ENCODE data around the gene NOA1.

The NOA1 gene

DNA sequence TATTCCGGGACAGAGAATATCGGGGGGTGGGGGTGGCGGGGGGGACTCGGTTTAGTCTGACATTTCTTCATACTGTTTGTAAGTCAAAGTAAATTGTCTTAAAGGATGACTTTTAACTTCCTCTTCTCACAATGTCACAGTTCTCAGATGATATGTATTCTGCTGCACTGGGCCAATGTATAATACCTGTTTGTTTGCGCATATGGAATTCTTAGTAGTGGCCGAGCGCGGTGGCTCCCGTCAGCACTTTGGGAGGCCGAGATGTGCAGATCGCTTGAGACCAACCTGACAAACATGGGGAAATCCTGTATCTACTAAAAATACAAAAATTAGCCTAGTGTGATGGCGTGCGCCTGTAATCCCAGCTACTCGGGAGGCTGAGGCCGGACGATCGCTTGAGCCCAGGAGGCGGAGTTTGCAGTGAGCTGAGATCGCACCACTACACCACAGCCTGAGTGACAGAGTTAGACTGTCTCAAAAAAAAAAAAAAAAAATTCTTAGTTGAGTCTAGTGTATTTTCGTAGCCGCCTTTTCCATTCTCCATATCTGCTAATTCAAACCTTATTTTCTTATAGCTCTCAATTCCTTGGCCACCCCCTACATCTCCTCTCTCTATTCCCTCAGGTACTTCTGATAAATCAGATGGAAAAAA lies 2.1 kb upstream of the NOA1 start:
- Histone ChIP-seq H2AK5ac (ENCODE audit: low read length) (no peak overlapping the region), H2BK15ac (replicated peaks; ENCODE audit: low read depth) (no peak overlapping the region), H3K4me1 (ENCODE audit: control insufficient read depth, low read depth, low read length) (peaks cover 2% of the 10 kb centered on the region), H3K36me3 (ENCODE audit: control insufficient read depth, insufficient read depth, low read length) (no peaks in the 10 kb centered on the region), H3K23ac (ENCODE audit: low read length) (no peak overlapping the region), H2BK5ac (ENCODE audit: low read length) (no peak overlapping the region), H3K27ac (ENCODE audit: low read depth, low read length) (no peak overlapping the region), H3K56ac (ENCODE audit: low read length) (peak overlapping the region; percentile 100), H3K4me2 (ENCODE audit: low read length) (peak overlapping the region; percentile 94), H3K9ac (ENCODE audit: low read length) (peak overlapping the region; percentile 100), H3K4ac (ENCODE audit: low read depth, low read length) (no peak overlapping the region), H3K4me3 (ENCODE audit: low read length) (peak overlapping the region; percentile 100), H4K5ac (ENCODE audit: low read length) (no peak overlapping the region), H4K8ac (ENCODE audit: low read depth, low read length) (no peak overlapping the region), H3K27me3 (ENCODE audit: insufficient read depth, low read length, poor library complexity) (no peaks in the 10 kb centered on the region), H3K18ac (ENCODE audit: low read length) (no peak overlapping the region), H3K79me2 (ENCODE audit: control insufficient read depth, insufficient read depth, low read length) (peaks cover 66% of the 10 kb centered on the region), H3K79me1 (ENCODE audit: low read length) (peaks cover 10% of the 10 kb centered on the region), H2BK120ac (ENCODE audit: low read depth, low read length) (no peak overlapping the region)
- peak; percentile 45 for DNase-seq
- no CpG with 5 or more reads among the region's 21 CpGs for WGBS (ENCODE audit: extremely low coverage, insufficient coverage, low lambda C conversion rate)

- Histone ChIP-seq H2BK120ac (ENCODE audit: low read depth, low read length) (no peak within 1 kb of the TSS), H4K5ac (ENCODE audit: low read length) (no peak within 1 kb of the TSS), H3K27me3 (ENCODE audit: insufficient read depth, low read length, poor library complexity) (no peaks in the 10 kb centered on the region), H4K8ac (ENCODE audit: low read depth, low read length) (no peak within 1 kb of the TSS), H2BK15ac (replicated peaks; ENCODE audit: low read depth) (no peak within 1 kb of the TSS), H3K79me1 (ENCODE audit: low read length) (peaks cover 10% of the 10 kb centered on the region), H3K27ac (ENCODE audit: low read depth, low read length) (peak within 1 kb of the TSS; percentile 47), H3K79me2 (ENCODE audit: control insufficient read depth, insufficient read depth, low read length) (peaks cover 64% of the 10 kb centered on the region), H3K4me2 (ENCODE audit: low read length) (peak within 1 kb of the TSS; percentile 94), H3K4me1 (ENCODE audit: control insufficient read depth, low read depth, low read length) (peaks cover 2% of the 10 kb centered on the region), H2BK5ac (ENCODE audit: low read length) (peak within 1 kb of the TSS; percentile 72), H3K56ac (ENCODE audit: low read length) (peak within 1 kb of the TSS; percentile 100), H3K18ac (ENCODE audit: low read length) (no peak within 1 kb of the TSS), H3K23ac (ENCODE audit: low read length) (peak within 1 kb of the TSS; percentile 73), H3K4ac (ENCODE audit: low read depth, low read length) (no peak within 1 kb of the TSS), H3K36me3 (ENCODE audit: control insufficient read depth, insufficient read depth, low read length) (no peaks in the 10 kb centered on the region), H3K9ac (ENCODE audit: low read length) (peak within 1 kb of the TSS; percentile 100), H3K4me3 (ENCODE audit: low read length) (peak within 1 kb of the TSS; percentile 100), H2AK5ac (ENCODE audit: low read length) (peak within 1 kb of the TSS; percentile 62)
- no CpG with 5 or more reads among the region's 37 CpGs for WGBS (ENCODE audit: extremely low coverage, insufficient coverage, low lambda C conversion rate)
- DNase-seq = peak; percentile 99
Measured at GRCh38 chr4:56978750-56979303, 1.4 kb upstream of the NOA1 start, which contains the start of gene POLR2B. POLR2B (plus strand) TSS chr4:56978896; CDS start chr4:56978986, 90 bp downstream.

DNA sequence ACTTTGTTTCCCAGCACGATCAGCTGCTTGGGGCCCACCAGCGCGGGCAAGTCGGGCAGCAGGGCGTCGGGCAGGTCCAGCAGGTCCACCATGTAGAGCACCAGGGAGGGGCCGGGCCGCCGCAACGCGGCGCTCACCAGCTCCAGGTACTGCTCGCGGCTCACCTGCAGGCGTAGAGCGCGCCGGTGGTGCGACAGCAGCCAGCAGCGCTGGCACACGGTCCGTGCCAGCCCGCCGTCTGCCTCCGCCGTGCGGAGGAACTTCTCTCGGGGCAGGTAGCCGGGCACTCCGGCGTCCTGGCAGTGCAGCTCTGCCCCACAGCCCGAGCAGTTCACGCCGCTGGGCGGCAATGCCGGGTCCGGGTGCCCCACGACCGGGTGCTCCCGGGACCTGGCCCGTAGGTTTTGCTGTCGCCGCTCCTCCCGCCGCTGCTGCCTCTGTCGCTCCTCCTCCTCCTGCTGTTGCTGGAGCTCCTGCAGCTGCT lies 527 bp downstream of the NOA1 start:
- Histone ChIP-seq H3K4ac (ENCODE audit: low read depth, low read length) (no peak overlapping the region), H3K4me2 (ENCODE audit: low read length) (peak overlapping the region; percentile 100), H3K56ac (ENCODE audit: low read length) (peak overlapping the region; percentile 97), H3K79me1 (ENCODE audit: low read length) (peaks cover 12% of the 10 kb centered on the region), H3K23ac (ENCODE audit: low read length) (no peak overlapping the region), H2BK15ac (replicated peaks; ENCODE audit: low read depth) (no peak overlapping the region), H3K79me2 (ENCODE audit: control insufficient read depth, insufficient read depth, low read length) (peaks cover 49% of the 10 kb centered on the region), H3K4me1 (ENCODE audit: control insufficient read depth, low read depth, low read length) (peaks cover 2% of the 10 kb centered on the region), H3K4me3 (ENCODE audit: low read length) (peak overlapping the region; percentile 96), H4K8ac (ENCODE audit: low read depth, low read length) (no peak overlapping the region), H2BK120ac (ENCODE audit: low read depth, low read length) (no peak overlapping the region), H2AK5ac (ENCODE audit: low read length) (no peak overlapping the region), H4K5ac (ENCODE audit: low read length) (no peak overlapping the region), H3K27me3 (ENCODE audit: insufficient read depth, low read length, poor library complexity) (no peaks in the 10 kb centered on the region), H2BK5ac (ENCODE audit: low read length) (no peak overlapping the region), H3K36me3 (ENCODE audit: control insufficient read depth, insufficient read depth, low read length) (peaks cover 7% of the 10 kb centered on the region), H3K27ac (ENCODE audit: low read depth, low read length) (no peak overlapping the region), H3K9ac (ENCODE audit: low read length) (peak overlapping the region; percentile 98), H3K18ac (ENCODE audit: low read length) (no peak overlapping the region)
- no CpG with 5 or more reads among the region's 46 CpGs for WGBS (ENCODE audit: extremely low coverage, insufficient coverage, low lambda C conversion rate)
- DNase-seq = peak; percentile 72

DNA sequence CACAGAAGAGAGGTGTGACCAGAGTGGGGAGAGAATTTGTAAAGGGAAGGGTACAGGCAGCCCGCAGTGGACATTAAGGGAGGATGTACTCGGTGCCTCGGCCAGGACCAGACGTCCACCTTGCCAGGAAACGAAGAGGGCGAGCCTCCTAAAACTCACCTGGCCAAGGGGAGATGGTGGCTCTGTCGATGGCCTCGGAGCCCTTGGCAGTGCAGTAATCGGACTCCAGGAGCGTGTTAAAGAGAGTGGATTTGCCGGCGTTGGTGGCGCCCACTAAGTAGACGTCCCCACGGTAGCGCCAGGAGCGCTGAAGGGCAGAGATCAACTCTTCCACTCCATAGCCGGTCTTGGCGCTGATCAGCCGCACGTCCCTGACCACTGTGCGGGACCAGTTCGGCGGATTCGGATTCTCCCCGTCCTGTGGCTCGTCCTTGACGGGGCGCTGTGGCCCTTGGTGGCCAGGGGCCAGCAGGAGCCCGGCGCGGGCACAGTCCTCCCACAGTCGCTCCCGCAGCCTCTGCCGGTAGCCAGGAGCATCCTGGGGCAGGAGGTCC lies 1.0 kb downstream of the NOA1 start:
- Histone ChIP-seq H3K4me2 (ENCODE audit: low read length) (peak overlapping the region; percentile 100), H3K9ac (ENCODE audit: low read length) (peak overlapping the region; percentile 98), H4K5ac (ENCODE audit: low read length) (no peak overlapping the region), H2BK5ac (ENCODE audit: low read length) (no peak overlapping the region), H2BK120ac (ENCODE audit: low read depth, low read length) (no peak overlapping the region), H3K4ac (ENCODE audit: low read depth, low read length) (no peak overlapping the region), H3K4me1 (ENCODE audit: control insufficient read depth, low read depth, low read length) (peaks cover 2% of the 10 kb centered on the region), H3K27me3 (ENCODE audit: insufficient read depth, low read length, poor library complexity) (no peaks in the 10 kb centered on the region), H4K8ac (ENCODE audit: low read depth, low read length) (no peak overlapping the region), H2AK5ac (ENCODE audit: low read length) (no peak overlapping the region), H3K56ac (ENCODE audit: low read length) (peak overlapping the region; percentile 97), H3K36me3 (ENCODE audit: control insufficient read depth, insufficient read depth, low read length) (peaks cover 7% of the 10 kb centered on the region), H3K27ac (ENCODE audit: low read depth, low read length) (no peak overlapping the region), H3K79me2 (ENCODE audit: control insufficient read depth, insufficient read depth, low read length) (peaks cover 46% of the 10 kb centered on the region), H3K4me3 (ENCODE audit: low read length) (peak overlapping the region; percentile 96), H3K23ac (ENCODE audit: low read length) (no peak overlapping the region), H2BK15ac (replicated peaks; ENCODE audit: low read depth) (no peak overlapping the region), H3K79me1 (ENCODE audit: low read length) (peaks cover 12% of the 10 kb centered on the region), H3K18ac (ENCODE audit: low read length) (no peak overlapping the region)
- DNase-seq = no peak
- no CpG with 5 or more reads among the region's 35 CpGs for WGBS (ENCODE audit: extremely low coverage, insufficient coverage, low lambda C conversion rate)

DNA sequence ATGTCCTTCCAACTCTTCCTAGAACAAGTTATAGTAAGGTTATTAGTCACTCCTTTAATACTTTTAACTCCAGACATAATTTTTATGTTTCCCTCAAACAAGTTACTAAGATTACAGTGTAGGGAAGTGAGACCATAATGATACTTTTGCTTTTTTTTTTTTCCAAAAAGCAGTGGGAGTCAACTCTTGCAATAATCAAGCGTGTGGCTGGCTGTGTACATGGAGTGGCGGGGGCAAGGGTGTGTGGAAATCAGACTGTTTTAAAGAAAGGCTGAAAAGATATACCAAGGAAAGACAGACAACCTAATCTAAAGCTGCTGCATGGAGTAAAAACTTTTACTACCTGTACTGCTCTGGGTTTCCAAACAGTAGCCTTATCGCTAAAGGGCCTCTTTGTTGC lies 4.1 kb downstream of the NOA1 start:
- Histone ChIP-seq H3K79me2 (ENCODE audit: control insufficient read depth, insufficient read depth, low read length) (peaks cover 21% of the 10 kb centered on the region), H2AK5ac (ENCODE audit: low read length) (no peak overlapping the region), H3K4me2 (ENCODE audit: low read length) (no peak overlapping the region), H3K18ac (ENCODE audit: low read length) (no peak overlapping the region), H3K4me3 (ENCODE audit: low read length) (no peak overlapping the region), H3K56ac (ENCODE audit: low read length) (no peak overlapping the region), H3K4me1 (ENCODE audit: control insufficient read depth, low read depth, low read length) (peaks cover 2% of the 10 kb centered on the region), H3K36me3 (ENCODE audit: control insufficient read depth, insufficient read depth, low read length) (peaks cover 7% of the 10 kb centered on the region), H3K9ac (ENCODE audit: low read length) (no peak overlapping the region), H2BK15ac (replicated peaks; ENCODE audit: low read depth) (no peak overlapping the region), H3K27me3 (ENCODE audit: insufficient read depth, low read length, poor library complexity) (no peaks in the 10 kb centered on the region), H3K23ac (ENCODE audit: low read length) (no peak overlapping the region), H3K27ac (ENCODE audit: low read depth, low read length) (no peak overlapping the region), H2BK5ac (ENCODE audit: low read length) (no peak overlapping the region), H3K79me1 (ENCODE audit: low read length) (peaks cover 8% of the 10 kb centered on the region), H2BK120ac (ENCODE audit: low read depth, low read length) (no peak overlapping the region), H4K8ac (ENCODE audit: low read depth, low read length) (no peak overlapping the region), H4K5ac (ENCODE audit: low read length) (no peak overlapping the region), H3K4ac (ENCODE audit: low read depth, low read length) (no peak overlapping the region)
- DNase-seq = no peak
- WGBS (ENCODE audit: extremely low coverage, insufficient coverage, low lambda C conversion rate) = no CpG with 5 or more reads among the region's 3 CpGs

All from mesendoderm (in vitro differentiated cells).